ENCODE results near the gene ESR1.

Gene ESR1

DNA sequence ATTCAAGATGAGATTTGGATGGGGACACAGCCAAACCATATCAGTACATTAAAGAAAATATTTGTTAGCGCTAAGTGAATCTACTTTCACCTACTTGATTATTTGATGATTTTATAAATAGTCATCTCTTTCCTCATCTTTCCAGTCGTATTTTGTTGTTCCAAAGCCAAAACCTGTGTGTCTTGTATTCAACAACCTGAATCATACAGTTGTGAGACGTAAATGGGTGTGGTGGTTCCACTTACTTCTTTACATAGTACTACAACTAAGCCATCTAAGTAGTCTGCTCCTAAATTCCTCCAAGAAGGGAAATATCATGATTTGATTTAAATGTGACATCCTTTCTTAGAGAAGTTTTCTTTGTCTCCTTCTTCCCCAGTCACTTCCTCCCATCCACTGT is 132.8 kb downstream of the ESR1 start:
- no peaks in the 10 kb centered on the region for H3K36me3 ChIP-seq (ENCODE audit: insufficient read depth)

DNA sequence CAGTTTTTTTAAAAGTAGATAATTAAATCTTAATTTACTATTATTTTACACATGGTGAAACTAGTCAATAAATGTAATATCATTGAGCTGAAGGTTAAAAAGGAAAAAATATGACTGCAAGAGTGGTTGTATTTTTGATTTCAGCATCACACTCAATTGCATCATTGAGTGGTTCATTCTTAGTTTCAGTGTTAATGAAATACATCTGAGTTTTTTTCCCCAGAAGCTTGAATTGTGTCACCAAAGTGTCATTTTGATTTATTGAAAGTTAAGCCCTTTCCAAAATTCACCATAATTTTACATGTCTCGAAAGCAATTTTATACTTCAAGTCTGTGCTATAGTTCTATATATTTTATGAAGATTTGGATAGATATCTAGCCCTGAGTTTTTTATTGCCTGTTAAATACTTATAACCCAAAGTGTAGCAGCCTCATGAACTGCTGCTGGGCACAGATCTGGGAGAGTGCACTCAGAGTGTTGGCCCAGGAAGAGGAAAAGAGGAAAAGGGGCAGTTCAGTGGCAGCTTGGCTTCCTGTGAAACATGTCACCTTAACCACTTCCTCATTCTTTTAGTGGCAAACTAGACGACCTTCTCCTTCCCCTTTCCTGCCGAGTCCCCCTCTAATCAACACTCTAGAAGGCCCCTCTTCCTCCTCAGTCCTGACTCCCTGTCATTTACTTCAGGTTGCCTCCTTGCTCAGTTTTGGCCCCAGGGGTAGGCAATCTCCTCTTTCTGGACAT is 140.7 kb downstream of the ESR1 start:
- TF ChIP-seq, protein P1, sequence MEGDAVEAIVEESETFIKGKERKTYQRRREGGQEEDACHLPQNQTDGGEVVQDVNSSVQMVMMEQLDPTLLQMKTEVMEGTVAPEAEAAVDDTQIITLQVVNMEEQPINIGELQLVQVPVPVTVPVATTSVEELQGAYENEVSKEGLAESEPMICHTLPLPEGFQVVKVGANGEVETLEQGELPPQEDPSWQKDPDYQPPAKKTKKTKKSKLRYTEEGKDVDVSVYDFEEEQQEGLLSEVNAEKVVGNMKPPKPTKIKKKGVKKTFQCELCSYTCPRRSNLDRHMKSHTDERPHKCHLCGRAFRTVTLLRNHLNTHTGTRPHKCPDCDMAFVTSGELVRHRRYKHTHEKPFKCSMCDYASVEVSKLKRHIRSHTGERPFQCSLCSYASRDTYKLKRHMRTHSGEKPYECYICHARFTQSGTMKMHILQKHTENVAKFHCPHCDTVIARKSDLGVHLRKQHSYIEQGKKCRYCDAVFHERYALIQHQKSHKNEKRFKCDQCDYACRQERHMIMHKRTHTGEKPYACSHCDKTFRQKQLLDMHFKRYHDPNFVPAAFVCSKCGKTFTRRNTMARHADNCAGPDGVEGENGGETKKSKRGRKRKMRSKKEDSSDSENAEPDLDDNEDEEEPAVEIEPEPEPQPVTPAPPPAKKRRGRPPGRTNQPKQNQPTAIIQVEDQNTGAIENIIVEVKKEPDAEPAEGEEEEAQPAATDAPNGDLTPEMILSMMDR (conservative IDR thresholded peaks at IDR 0.05; ENCODE audit: low read depth, low read length) = no peak
- no peak overlapping the region for H2AFZ ChIP-seq (ENCODE audit: low read depth)

More for the DNA sequence above, 132.8 kb downstream of the ESR1 start:
- Histone ChIP-seq H3K9ac (no peak overlapping the region), H3K4me2 (no peak overlapping the region), H2AFZ (ENCODE audit: low read depth) (no peak overlapping the region), H3K27ac (no peak overlapping the region), H3K27me3 (ENCODE audit: insufficient read depth, low read depth) (no peaks in the 10 kb centered on the region), H4K20me1 (ENCODE audit: insufficient read depth) (no peaks in the 10 kb centered on the region), H3K4me3 (IDR thresholded peaks at IDR 0.05; ENCODE audit: insufficient read depth, low read depth, low read length) (no peak overlapping the region), H3K79me2 (ENCODE audit: insufficient read depth, low read depth) (no peaks in the 10 kb centered on the region; the same call in 1 of the 2 replicates), H3K4me1 (ENCODE audit: low read depth, poor library complexity, severe bottlenecking) (no peaks in the 10 kb centered on the region)
- TF ChIP-seq, protein P1 (conservative IDR thresholded peaks at IDR 0.05; ENCODE audit: low read depth, low read length) = no peak

DNA sequence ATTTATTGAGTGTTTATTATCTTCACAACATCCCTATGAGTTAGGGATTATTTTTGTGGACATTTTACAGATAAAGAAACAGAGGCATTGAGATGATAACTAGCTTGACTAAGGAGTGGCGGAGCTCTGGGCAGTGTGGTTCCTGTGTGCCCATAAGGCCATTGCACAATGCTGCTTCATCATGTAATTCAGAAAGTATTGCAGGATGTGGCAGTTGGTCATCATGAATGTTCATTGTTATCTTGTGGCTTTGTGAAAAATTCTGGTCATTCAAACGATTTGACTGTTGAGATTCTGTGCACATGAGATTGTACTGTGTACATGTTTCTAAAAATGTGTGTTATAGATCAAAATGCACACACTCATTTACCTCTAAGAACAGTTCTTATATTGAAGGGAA is 150.8 kb downstream of the ESR1 start:
- H3K36me3 ChIP-seq (ENCODE audit: insufficient read depth) = no peaks in the 10 kb centered on the region
- H3K27ac ChIP-seq = no peak overlapping the region
- peaks cover 7% of the 10 kb centered on the region; the same call in 1 of the 2 replicates for H3K27me3 ChIP-seq (ENCODE audit: insufficient read depth, low read depth)
- no peak overlapping the region for H3K9ac ChIP-seq
- H3K4me2 ChIP-seq = no peak overlapping the region
- peaks cover 4% of the 10 kb centered on the region for H4K20me1 ChIP-seq (ENCODE audit: insufficient read depth)
- no peak overlapping the region for H3K4me3 ChIP-seq (IDR thresholded peaks at IDR 0.05; ENCODE audit: insufficient read depth, low read depth, low read length)
- H3K4me1 ChIP-seq (ENCODE audit: low read depth, poor library complexity, severe bottlenecking) = peaks cover 20% of the 10 kb centered on the region
- no peaks in the 10 kb centered on the region for H3K79me2 ChIP-seq (ENCODE audit: insufficient read depth, low read depth)
- TF ChIP-seq, protein P1 (conservative IDR thresholded peaks at IDR 0.05; ENCODE audit: low read depth, low read length) = no peak
- H2AFZ ChIP-seq (ENCODE audit: low read depth) = no peak overlapping the region

More for the DNA sequence above, 140.7 kb downstream of the ESR1 start:
- Histone ChIP-seq H3K27me3 (ENCODE audit: insufficient read depth, low read depth) (no peaks in the 10 kb centered on the region), H3K4me3 (IDR thresholded peaks at IDR 0.05; ENCODE audit: insufficient read depth, low read depth, low read length) (no peak overlapping the region), H3K27ac (no peak overlapping the region), H3K4me1 (ENCODE audit: low read depth, poor library complexity, severe bottlenecking) (peaks cover 14% of the 10 kb centered on the region), H3K9ac (no peak overlapping the region), H3K79me2 (ENCODE audit: insufficient read depth, low read depth) (no peaks in the 10 kb centered on the region), H3K4me2 (peak overlapping the region; percentile 10; the same call in 1 of the 2 replicates), H4K20me1 (ENCODE audit: insufficient read depth) (no peaks in the 10 kb centered on the region), H3K36me3 (ENCODE audit: insufficient read depth) (no peaks in the 10 kb centered on the region)

- Histone ChIP-seq H3K4me2 (no peak overlapping the region), H2AFZ (ENCODE audit: low read depth) (no peak overlapping the region)
These were observed 151.6 kb downstream of the ESR1 start for GRCh38 chr6:151959086-151959485.

More at GRCh38 chr6:151959086-151959485, 151.6 kb downstream of the ESR1 start:
- no peaks in the 10 kb centered on the region for H3K36me3 ChIP-seq (ENCODE audit: insufficient read depth)
- no peak overlapping the region for H3K9ac ChIP-seq
- peaks cover 27% of the 10 kb centered on the region for H3K4me1 ChIP-seq (ENCODE audit: low read depth, poor library complexity, severe bottlenecking)
- H3K27ac ChIP-seq = no peak overlapping the region
- H3K79me2 ChIP-seq (ENCODE audit: insufficient read depth, low read depth) = no peaks in the 10 kb centered on the region
- H3K4me3 ChIP-seq (IDR thresholded peaks at IDR 0.05; ENCODE audit: insufficient read depth, low read depth, low read length) = no peak overlapping the region
- peaks cover 8% of the 10 kb centered on the region for H4K20me1 ChIP-seq (ENCODE audit: insufficient read depth)
- H3K27me3 ChIP-seq (ENCODE audit: insufficient read depth, low read depth) = peaks cover 7% of the 10 kb centered on the region; the same call in 1 of the 2 replicates
- TF ChIP-seq, protein P1 (conservative IDR thresholded peaks at IDR 0.05; ENCODE audit: low read depth, low read length) = no peak

Data from KMS-11 (cell line).